ENCODE measurements around the gene CLDN11.

Gene CLDN11

GRCh38 chr3:170443457-170443856 is 24.8 kb downstream of the CLDN11 start:
- no peak overlapping the region for H3K4me3 ChIP-seq (replicated peaks; ENCODE audit: low read depth, low read length)
- TF ChIP-seq CTCF (IDR thresholded peaks at IDR 0.05; ENCODE audit: low read depth, low read length, missing control alignments) = no peak
- no peak for DNase-seq (ENCODE audit: extremely low read depth, low read depth)

- no peak overlapping the region for H3K4me3 ChIP-seq (replicated peaks; ENCODE audit: low read depth, low read length)
- TF ChIP-seq CTCF (IDR thresholded peaks at IDR 0.05; ENCODE audit: low read depth, low read length, missing control alignments) = no peak
- no peak for DNase-seq (ENCODE audit: extremely low read depth, low read depth)
These were observed 29.9 kb downstream of the CLDN11 start for GRCh38 chr3:170448584-170448983.

GRCh38 chr3:170450039-170450438 is 31.4 kb downstream of the CLDN11 start:
- no peak for TF ChIP-seq CTCF (IDR thresholded peaks at IDR 0.05; ENCODE audit: low read depth, low read length, missing control alignments)
- DNase-seq (ENCODE audit: extremely low read depth, low read depth) = no peak
- no peak overlapping the region for H3K4me3 ChIP-seq (replicated peaks; ENCODE audit: low read depth, low read length)

- DNase-seq (ENCODE audit: extremely low read depth, low read depth) = no peak
- H3K4me3 ChIP-seq (replicated peaks; ENCODE audit: low read depth, low read length) = no peak overlapping the region
- no peak for TF ChIP-seq CTCF (IDR thresholded peaks at IDR 0.05; ENCODE audit: low read depth, low read length, missing control alignments)
These were observed 35.8 kb downstream of the CLDN11 start for GRCh38 chr3:170454509-170454908.

- H3K4me3 ChIP-seq (replicated peaks; ENCODE audit: low read depth, low read length) = no peak overlapping the region
- DNase-seq (ENCODE audit: extremely low read depth, low read depth) = no peak
- TF ChIP-seq CTCF (IDR thresholded peaks at IDR 0.05; ENCODE audit: low read depth, low read length, missing control alignments) = no peak
These were observed 39.6 kb downstream of the CLDN11 start for GRCh38 chr3:170458285-170458684.

- DNase-seq (ENCODE audit: extremely low read depth, low read depth) = no peak
- no peak for TF ChIP-seq CTCF (IDR thresholded peaks at IDR 0.05; ENCODE audit: low read depth, low read length, missing control alignments)
- no peak overlapping the region for H3K4me3 ChIP-seq (replicated peaks; ENCODE audit: low read depth, low read length)
These were observed 44.3 kb downstream of the CLDN11 start for GRCh38 chr3:170463011-170463410.

- DNase-seq (ENCODE audit: extremely low read depth, low read depth) = no peak
- TF ChIP-seq CTCF (IDR thresholded peaks at IDR 0.05; ENCODE audit: low read depth, low read length, missing control alignments) = no peak
These were observed 47.3 kb downstream of the CLDN11 start for GRCh38 chr3:170465955-170466354.

More at GRCh38 chr3:170465955-170466354, 47.3 kb downstream of the CLDN11 start:
- no peak overlapping the region for H3K4me3 ChIP-seq (replicated peaks; ENCODE audit: low read depth, low read length)

Measured in HFF-Myc (cell line).